GM23248 (cell line): ENCODE measurements around the gene C7.

Experiments used
- EZH2 ChIP-seq: fragments of 200-600 bp; sonication (generic); IDR thresholded peaks from 2 replicates; pipeline ENCODE4 v1.6.1; 2018; ENCODE audit warnings: antibody characterized with exemption, mild to moderate bottlenecking; ENCODE audit not compliant: insufficient read depth, poor library complexity, severe bottlenecking
- EZH2phosphoT487 ChIP-seq: fragments of 200-600 bp; sonication (generic); IDR thresholded peaks from 2 replicates; pipeline ENCODE4 v1.6.1; 2018; ENCODE audit warnings: antibody characterized with exemption, moderate library complexity, mild to moderate bottlenecking, low read depth; ENCODE audit not compliant: insufficient read depth

- no peak for TF ChIP-seq EZH2phosphoT487
- no peak for TF ChIP-seq EZH2
Measured at GRCh38 chr5:40991168-40991980, 82.1 kb downstream of the C7 start.
